Ovary (tissue), 9 donors: ENCODE results near the gene MDGA2. TPM values are rescaled to one million over a fixed set of nuclear protein-coding genes. Genes with fewer than 3 reads are reported as not detected.

Experiments
- DNase-seq, 5 donors: peaks; one replicate each; pipeline ENCODE4 v3.0.0-alpha.2; 2019 to 2020
- H3K27ac ChIP-seq, 2 donors: fragments of 200-600 bp; one replicate each; pipeline versions ENCODE4 v1.5.1 to v1.8.0; 2019 to 2022
- H3K27me3 ChIP-seq: fragments of 200-600 bp; one replicate; pipeline ENCODE4 v1.8.0; 2022
- H3K36me3 ChIP-seq: fragments of 200-600 bp; sonication (generic); one replicate; pipeline ENCODE4 v1.5.1; 2019
- H3K4me1 ChIP-seq: one replicate; pipeline ENCODE4 v1.8.1; 2013; ENCODE audit warnings: mild to moderate bottlenecking, moderate library complexity; ENCODE audit not compliant: insufficient read depth
- H3K4me3 ChIP-seq: fragments of 200-600 bp; sonication (generic); one replicate; pipeline ENCODE4 v1.5.1; 2017
- H3K9me3 ChIP-seq, 2 donors: fragments of 200-600 bp in 1 of 2; sonication (generic) in 1 of 2; one replicate each; pipeline versions ENCODE4 v1.5.1 to v1.8.1; 2013 to 2019; ENCODE audit warnings: mild to moderate bottlenecking in 1 of 2, moderate library complexity in 1 of 2
- EP300 ChIP-seq: sonication (generic); formaldehyde crosslinking; IDR thresholded peaks from one replicate; pipeline ENCODE4 v1.6.1; 2017; ENCODE audit warnings: antibody characterized with exemption
- POLR2A ChIP-seq: fragments of 450-650 bp; IDR thresholded peaks from one replicate; pipeline ENCODE4 v1.6.1; 2017; ENCODE audit warnings: antibody characterized with exemption, mild to moderate bottlenecking, moderate library complexity
- WGBS, 3 donors: extraction: QIAGEN DNeasy Blood & Tissue Kit in 1 of 3; methylation state at CpG; one replicate each; pipeline versions ENCODE4 v1.1.5 to v1.1.7; 2013 to 2017; 5-methylcytosine and 5-hydroxymethylcytosine counted together
- intact Hi-C, 4 donors: fragments of 100-400 bp; cut with DNase I; formaldehyde crosslinking; loops; one replicate each; pipeline versions ENCODE4 v1.11.0 to v1.15.1; 2022 to 2023
- polyA plus RNA-seq, 2 donors: library from polyadenylated mRNA; stranded (reverse); fragments of 200-250 nt in 1 of 2; fragments of 350-450 nt in 1 of 2; fragmentation: Illumina TruSeq in 1 of 2; extraction: RNeasy Lipid Tissue Mini Kit (QIAGEN cat#74804) in 1 of 2; gene quantifications; one replicate each; pipeline ENCODE4 v1.2.3, GENCODE V29; 2013 to 2014
- total RNA-seq, 7 donors: library from RNA; depleted of rRNA in 2 of 7; stranded (reverse); fragments of >200 nt in 2 of 7; fragmentation: NEBNext Ultra II Directional in 3 of 7; extraction: Animal tissue kit (Norgen Biotek cat#: 25700) in 3 of 7; gene quantifications; one replicate each; pipeline versions ENCODE4 v1.1.0 to v1.2.4, GENCODE V29; 2016 to 2023
- TF ChIP-seq, protein P1 (sequence below), 3 donors: fragments of 450-650 bp in 2 of 3; fragments of 200-600 bp in 1 of 3; IDR thresholded peaks; one replicate each; pipeline versions ENCODE4 v1.5.1 to v1.8.0; 2016 to 2022; ENCODE audit warnings: antibody characterized with exemption in 3 of 3, mild to moderate bottlenecking in 1 of 3
- donor health status: DM: no; HTN: no; CAD: no; lungs with moderate emphysema.
- donor health status: DM: no; HTN: no; CAD: no.
- donor health status: Bipolar disorder and iron deficiency.
- donor health status: DM: yes; HTN: yes; CAD: no.
- donor health status: DM: no; HTN: no; CAD: no.
- donor health status: DM: yes; HTN: yes; CAD: no.

MDGA2 gene
- total and polyA plus RNA-seq, 9 donors = 0.04 to 0.26 (median 0.18) TPM; not detected in 5

DNA sequence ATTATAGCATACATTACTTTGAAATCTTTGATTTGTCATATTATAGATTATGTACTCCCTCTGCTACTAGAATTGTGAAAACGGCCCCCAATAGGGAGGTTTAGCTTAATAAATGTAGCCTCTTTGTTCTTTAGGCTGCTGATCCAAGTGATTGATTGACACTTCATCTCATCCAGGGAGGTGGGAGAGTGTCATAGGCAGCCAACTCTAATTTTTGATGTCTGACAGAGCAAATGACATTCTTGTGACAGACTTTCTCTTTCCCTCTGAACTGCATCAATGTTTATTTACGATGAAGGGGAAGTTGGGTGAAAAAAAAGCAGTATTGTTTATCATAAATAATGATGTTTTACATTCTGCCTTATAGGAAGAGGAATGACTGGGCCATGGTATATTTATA, 221.4 kb downstream of the MDGA2 start:
- TF ChIP-seq EP300 (no peak), POLR2A (no peak)
- TF ChIP-seq, protein P1, sequence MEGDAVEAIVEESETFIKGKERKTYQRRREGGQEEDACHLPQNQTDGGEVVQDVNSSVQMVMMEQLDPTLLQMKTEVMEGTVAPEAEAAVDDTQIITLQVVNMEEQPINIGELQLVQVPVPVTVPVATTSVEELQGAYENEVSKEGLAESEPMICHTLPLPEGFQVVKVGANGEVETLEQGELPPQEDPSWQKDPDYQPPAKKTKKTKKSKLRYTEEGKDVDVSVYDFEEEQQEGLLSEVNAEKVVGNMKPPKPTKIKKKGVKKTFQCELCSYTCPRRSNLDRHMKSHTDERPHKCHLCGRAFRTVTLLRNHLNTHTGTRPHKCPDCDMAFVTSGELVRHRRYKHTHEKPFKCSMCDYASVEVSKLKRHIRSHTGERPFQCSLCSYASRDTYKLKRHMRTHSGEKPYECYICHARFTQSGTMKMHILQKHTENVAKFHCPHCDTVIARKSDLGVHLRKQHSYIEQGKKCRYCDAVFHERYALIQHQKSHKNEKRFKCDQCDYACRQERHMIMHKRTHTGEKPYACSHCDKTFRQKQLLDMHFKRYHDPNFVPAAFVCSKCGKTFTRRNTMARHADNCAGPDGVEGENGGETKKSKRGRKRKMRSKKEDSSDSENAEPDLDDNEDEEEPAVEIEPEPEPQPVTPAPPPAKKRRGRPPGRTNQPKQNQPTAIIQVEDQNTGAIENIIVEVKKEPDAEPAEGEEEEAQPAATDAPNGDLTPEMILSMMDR (IDR thresholded peaks at IDR 0.05) = no peak
- DNase-seq = no peak
- no peak overlapping the region for H3K27ac ChIP-seq
- no peaks in the 10 kb centered on the region for H3K9me3 ChIP-seq
- intact Hi-C loops = no loop called here
- H3K4me3 ChIP-seq = no peak overlapping the region
- WGBS, 3 donors = 71 to 75% (median 72%) methylated on average over 2 of the region's 2 CpGs
- no peaks in the 10 kb centered on the region for H3K4me1 ChIP-seq
- no peaks in the 10 kb centered on the region for H3K36me3 ChIP-seq
- H3K27me3 ChIP-seq = no peaks in the 10 kb centered on the region

DNA sequence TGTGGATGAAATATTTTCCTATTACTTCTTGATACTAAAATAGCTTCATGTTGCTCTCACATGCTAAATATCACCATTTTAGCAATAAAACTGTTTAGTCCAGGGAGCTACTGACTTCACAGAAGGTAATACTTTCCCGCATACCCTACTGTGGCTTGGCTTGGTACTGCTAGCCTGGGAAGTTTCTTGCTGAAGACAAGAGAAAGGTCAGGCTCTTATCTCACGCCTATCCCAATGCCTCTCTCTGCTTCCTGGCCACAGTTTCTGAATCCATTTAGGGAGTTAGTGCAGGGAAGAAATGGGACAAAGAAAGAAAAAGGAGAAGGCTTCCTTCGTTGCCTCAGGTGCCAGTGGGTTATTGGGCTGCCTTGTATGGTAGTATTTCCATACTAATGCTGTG, 228.3 kb downstream of the MDGA2 start:
- intact Hi-C loops = no loop called here
- 58 to 94% (median 73%) methylated on average over 3 of the region's 3 CpGs for WGBS, 3 donors
- no peak for DNase-seq
- TF ChIP-seq, protein P1 (IDR thresholded peaks at IDR 0.05) = no peak
- TF ChIP-seq POLR2A = no peak
- TF ChIP-seq EP300 = no peak
- H3K4me1 ChIP-seq = no peaks in the 10 kb centered on the region
- H3K4me3 ChIP-seq = no peak overlapping the region
- H3K27me3 ChIP-seq = no peaks in the 10 kb centered on the region
- H3K36me3 ChIP-seq = no peaks in the 10 kb centered on the region
- H3K9me3 ChIP-seq = no peaks in the 10 kb centered on the region
- H3K27ac ChIP-seq = no peak overlapping the region

DNA sequence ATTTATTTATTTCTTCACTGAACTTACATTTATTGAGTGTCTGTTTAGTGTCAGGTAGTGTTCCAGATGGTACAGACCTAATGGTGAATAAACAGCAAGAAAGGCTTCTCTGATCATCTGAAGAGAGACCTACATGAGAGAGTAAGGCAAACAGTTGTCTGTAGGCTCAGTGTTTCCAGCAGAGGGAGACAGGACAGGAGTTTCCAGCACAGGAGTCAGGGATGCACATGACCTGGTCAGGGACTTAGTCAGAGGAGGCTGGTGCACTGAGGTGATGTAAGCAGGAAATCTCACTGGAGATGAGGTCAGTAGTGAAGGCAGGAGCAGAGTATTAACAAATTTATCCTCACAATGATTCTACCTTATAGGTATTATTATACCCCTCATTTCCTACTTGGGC, 233.2 kb downstream of the MDGA2 start:
- DNase-seq = no peak
- TF ChIP-seq, protein P1 (IDR thresholded peaks at IDR 0.05) = no peak
- no peak for TF ChIP-seq POLR2A
- TF ChIP-seq EP300 = no peak
- H3K4me3 ChIP-seq = no peak overlapping the region

DNA sequence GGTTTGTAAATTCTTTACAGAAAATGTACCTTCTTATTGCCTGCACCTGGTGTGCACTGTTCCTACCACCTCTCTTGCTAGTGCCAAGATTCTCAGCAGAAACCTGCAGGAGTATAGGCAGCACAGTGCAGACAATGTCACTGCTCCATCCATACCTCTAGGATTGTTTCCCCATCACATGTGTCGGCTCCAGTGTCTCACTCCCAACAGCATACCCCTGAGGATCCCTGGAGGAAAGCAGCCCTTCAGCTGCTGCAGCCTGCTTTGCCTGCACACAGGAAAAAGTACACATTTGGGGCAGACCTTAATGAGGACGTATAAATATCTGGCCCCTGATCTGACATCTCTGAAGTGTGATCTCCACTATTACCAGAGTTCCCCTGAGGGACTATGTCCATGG, 235.5 kb downstream of the MDGA2 start:
- WGBS, 3 donors = 73 to 89% (median 81%) methylated on average over 2 of the region's 2 CpGs
- DNase-seq = no peak
- no peaks in the 10 kb centered on the region for H3K4me1 ChIP-seq

More for the DNA sequence above, 233.2 kb downstream of the MDGA2 start:
- Histone ChIP-seq H3K36me3 (no peaks in the 10 kb centered on the region), H3K9me3 (no peaks in the 10 kb centered on the region), H3K4me1 (no peaks in the 10 kb centered on the region), H3K27ac (no peak overlapping the region), H3K27me3 (no peaks in the 10 kb centered on the region)
- intact Hi-C loops = no loop called here

More for the DNA sequence above, 235.5 kb downstream of the MDGA2 start:
- H3K36me3 ChIP-seq = no peaks in the 10 kb centered on the region
- intact Hi-C loops = no loop called here
- no peaks in the 10 kb centered on the region for H3K9me3 ChIP-seq
- TF ChIP-seq, protein P1 (IDR thresholded peaks at IDR 0.05) = no peak
- TF ChIP-seq POLR2A = no peak
- no peak for TF ChIP-seq EP300
- H3K27ac ChIP-seq = no peak overlapping the region
- no peaks in the 10 kb centered on the region for H3K27me3 ChIP-seq
- H3K4me3 ChIP-seq = no peak overlapping the region
